Right lobe of liver (tissue), 6 donors: ENCODE measurements around the gene MAP1LC3B. TPM values are rescaled to one million over a fixed set of nuclear protein-coding genes. Genes with fewer than 3 reads are reported as not detected.

Experiments used
- ATAC-seq, 4 donors: fragments of 200-7000 bp; cut with Tn5 transposase; one replicate each; pipeline ENCODE4 v1.9.1; 2020; ENCODE audit warnings: mild to moderate bottlenecking in 4 of 4, moderate library complexity in 4 of 4
- DNase-seq, 3 donors: peaks; one replicate each; pipeline ENCODE4 v3.0.0-alpha.2; 2020
- H3K27ac ChIP-seq, 3 donors: fragments of 200-600 bp; one replicate each; pipeline ENCODE4 v1.8.0; 2022
- H3K27me3 ChIP-seq, 2 donors: fragments of 200-600 bp; one replicate each; pipeline ENCODE4 v1.8.0; 2022
- H3K36me3 ChIP-seq, 4 donors: fragments of 200-600 bp; sonication (generic) in 1 of 4; one replicate each; pipeline versions ENCODE4 v1.5.1 to v1.8.0; 2017 to 2022; ENCODE audit warnings: control low read depth in 1 of 4
- H3K4me1 ChIP-seq, 4 donors: fragments of 200-600 bp; sonication (generic) in 1 of 4; one replicate each; pipeline versions ENCODE4 v1.5.1 to v1.8.0; 2017 to 2022; ENCODE audit warnings: control low read depth in 1 of 4
- H3K4me3 ChIP-seq, 3 donors: fragments of 200-600 bp; one replicate each; pipeline ENCODE4 v1.8.0; 2022
- H3K9me3 ChIP-seq, 4 donors: fragments of 200-600 bp; sonication (generic) in 1 of 4; one replicate each; pipeline versions ENCODE4 v1.5.1 to v1.8.0; 2017 to 2022; ENCODE audit warnings: control low read depth in 1 of 4
- POLR2A ChIP-seq: fragments of 450-650 bp; IDR thresholded peaks from one replicate; pipeline ENCODE4 v1.6.1; 2017; ENCODE audit warnings: antibody characterized with exemption, mild to moderate bottlenecking
- WGBS: methylation state at CpG from one replicate; pipeline ENCODE4 v1.1.6; 2018; ENCODE audit warnings: low coverage, low lambda C conversion rate; ENCODE audit not compliant: insufficient coverage; ENCODE audit errors: missing lambda C conversion rate; 5-methylcytosine and 5-hydroxymethylcytosine counted together
- intact Hi-C, 2 donors: fragments of 100-400 bp; cut with DNase I; formaldehyde crosslinking; loops; one replicate each; pipeline versions ENCODE4 v1.11.2 to v1.14.1; 2022
- total RNA-seq, 6 experiments: library from RNA; depleted of rRNA in 2 of 6; stranded (reverse); fragments of >200 nt in 2 of 6; fragmentation: NEBNext Ultra II Directional in 3 of 6; extraction: Animal tissue kit (Norgen Biotek cat#: 25700) in 3 of 6; gene quantifications; one replicate each; pipeline versions ENCODE4 v1.1.0 to v1.2.4, GENCODE V29; 2016 to 2023
- TF ChIP-seq, protein P1 (sequence below), 4 donors: fragments of 200-600 bp in 3 of 4; fragments of 450-650 bp in 1 of 4; IDR thresholded peaks; one replicate each; pipeline versions ENCODE4 v1.5.1 to v1.8.0; 2016 to 2022; ENCODE audit warnings: antibody characterized with exemption in 4 of 4, mild to moderate bottlenecking in 2 of 4
- donor health status: DM: no; HTN: yes; CAD: no.
- donor health status: DM: no; HTN: no; CAD: no.
- donor health status: DM: no; HTN: no; CAD: no.
- donor health status: DM: no; HTN: yes; CAD: no.
- donor health status: DM: no; HTN: yes; CAD: no.

The MAP1LC3B gene
- total RNA-seq, 6 experiments from 2014 or later: 16.5 to 48.8 (median 25.6) TPM

DNA sequence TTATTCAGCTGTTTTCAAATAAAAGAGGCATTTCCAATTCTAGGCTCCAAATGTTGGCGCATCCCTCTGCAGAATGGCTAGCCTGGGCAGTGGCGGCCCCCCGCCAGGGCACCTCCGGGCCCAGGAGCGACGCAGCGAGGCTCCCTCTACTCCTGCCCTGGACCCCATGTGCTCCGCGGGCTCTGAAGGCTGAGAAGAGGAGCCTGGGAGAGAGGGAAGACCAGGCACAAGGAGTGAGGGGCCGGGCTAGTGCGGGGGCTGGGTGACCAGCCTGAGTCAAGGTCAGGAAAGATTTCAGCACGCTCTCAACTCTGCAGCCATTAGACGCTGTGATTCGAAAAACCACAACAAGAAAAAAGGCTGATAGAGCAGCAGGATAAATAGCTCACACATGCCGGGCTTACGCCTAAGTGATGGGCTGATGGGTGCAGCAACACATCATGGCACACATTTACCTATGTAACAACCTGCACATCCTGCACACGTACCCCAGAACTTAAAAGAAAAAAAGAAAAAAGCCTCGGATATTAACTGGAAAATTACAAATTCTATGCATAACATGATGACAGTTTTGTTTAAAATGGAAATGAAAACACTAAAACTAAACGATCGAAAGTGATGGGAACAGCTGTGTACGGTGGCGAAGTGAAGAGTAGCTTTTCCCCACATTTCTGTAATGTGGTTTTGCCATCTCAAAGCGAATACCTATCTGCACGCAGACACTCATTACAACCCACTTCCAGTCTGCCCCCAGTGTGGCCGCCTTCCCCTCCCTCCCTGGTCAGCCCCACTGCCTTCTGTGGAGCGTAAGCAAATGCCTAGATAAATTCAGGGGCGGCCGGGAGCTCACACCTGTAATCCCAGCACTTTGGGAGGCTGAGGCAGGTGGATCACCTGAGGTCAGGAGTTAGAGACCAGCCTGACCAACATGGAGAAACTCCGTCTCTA, 44.4 kb downstream of the MAP1LC3B start:
- peaks cover 0 to 11% (median 5%) of the 10 kb centered on the region in 4 donors for H3K36me3 ChIP-seq
- no peak overlapping the region for H3K4me3 ChIP-seq
- no peak for TF ChIP-seq POLR2A
- TF ChIP-seq, protein P1, sequence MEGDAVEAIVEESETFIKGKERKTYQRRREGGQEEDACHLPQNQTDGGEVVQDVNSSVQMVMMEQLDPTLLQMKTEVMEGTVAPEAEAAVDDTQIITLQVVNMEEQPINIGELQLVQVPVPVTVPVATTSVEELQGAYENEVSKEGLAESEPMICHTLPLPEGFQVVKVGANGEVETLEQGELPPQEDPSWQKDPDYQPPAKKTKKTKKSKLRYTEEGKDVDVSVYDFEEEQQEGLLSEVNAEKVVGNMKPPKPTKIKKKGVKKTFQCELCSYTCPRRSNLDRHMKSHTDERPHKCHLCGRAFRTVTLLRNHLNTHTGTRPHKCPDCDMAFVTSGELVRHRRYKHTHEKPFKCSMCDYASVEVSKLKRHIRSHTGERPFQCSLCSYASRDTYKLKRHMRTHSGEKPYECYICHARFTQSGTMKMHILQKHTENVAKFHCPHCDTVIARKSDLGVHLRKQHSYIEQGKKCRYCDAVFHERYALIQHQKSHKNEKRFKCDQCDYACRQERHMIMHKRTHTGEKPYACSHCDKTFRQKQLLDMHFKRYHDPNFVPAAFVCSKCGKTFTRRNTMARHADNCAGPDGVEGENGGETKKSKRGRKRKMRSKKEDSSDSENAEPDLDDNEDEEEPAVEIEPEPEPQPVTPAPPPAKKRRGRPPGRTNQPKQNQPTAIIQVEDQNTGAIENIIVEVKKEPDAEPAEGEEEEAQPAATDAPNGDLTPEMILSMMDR (IDR thresholded peaks at IDR 0.05): no peak
- DNase-seq (no peak), ATAC-seq (peak; percentile 5 to 28 (median 12))
- H3K27ac ChIP-seq: no peak overlapping the region
- peaks cover 0 to 14% (median 0%) of the 10 kb centered on the region in 4 donors for H3K4me1 ChIP-seq
- WGBS: 59% methylated on average over 14 of the region's 29 CpGs
- intact Hi-C loops: no loop called here
- H3K27me3 ChIP-seq: no peaks in the 10 kb centered on the region
- no peaks in the 10 kb centered on the region for H3K9me3 ChIP-seq

DNA sequence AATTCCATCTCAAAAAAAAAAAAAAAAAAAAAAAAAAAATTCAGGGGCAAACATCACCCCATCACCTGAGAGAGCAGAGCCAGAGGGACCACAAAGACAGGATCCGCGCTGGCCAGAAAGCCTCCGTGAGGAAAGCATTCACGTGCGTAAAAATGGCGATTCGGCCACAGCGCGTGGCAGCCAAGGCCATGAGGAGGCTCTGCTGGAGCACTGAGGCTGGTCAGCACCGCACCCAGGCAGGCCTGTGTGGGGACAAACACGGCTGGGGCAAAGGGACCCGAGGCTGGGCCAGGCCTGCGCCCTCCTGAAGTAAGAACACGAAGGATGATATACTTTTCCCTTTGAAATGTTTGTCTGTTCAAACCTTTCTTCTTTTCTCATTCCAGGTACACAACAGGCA, 45.2 kb downstream of the MAP1LC3B start:
- intact Hi-C loops: no loop called here
- Histone ChIP-seq H3K27ac (no peak overlapping the region), H3K36me3 (peaks cover 0 to 3% (median 1%) of the 10 kb centered on the region in 4 donors), H3K9me3 (no peaks in the 10 kb centered on the region), H3K4me1 (peaks cover 0 to 14% (median 0%) of the 10 kb centered on the region in 4 donors), H3K27me3 (no peaks in the 10 kb centered on the region), H3K4me3 (no peak overlapping the region)
- ATAC-seq (no peak), DNase-seq (no peak)
- TF ChIP-seq, protein P1 (IDR thresholded peaks at IDR 0.05): no peak
- no peak for TF ChIP-seq POLR2A
- 93% methylated on average over 8 of the region's 14 CpGs for WGBS

DNA sequence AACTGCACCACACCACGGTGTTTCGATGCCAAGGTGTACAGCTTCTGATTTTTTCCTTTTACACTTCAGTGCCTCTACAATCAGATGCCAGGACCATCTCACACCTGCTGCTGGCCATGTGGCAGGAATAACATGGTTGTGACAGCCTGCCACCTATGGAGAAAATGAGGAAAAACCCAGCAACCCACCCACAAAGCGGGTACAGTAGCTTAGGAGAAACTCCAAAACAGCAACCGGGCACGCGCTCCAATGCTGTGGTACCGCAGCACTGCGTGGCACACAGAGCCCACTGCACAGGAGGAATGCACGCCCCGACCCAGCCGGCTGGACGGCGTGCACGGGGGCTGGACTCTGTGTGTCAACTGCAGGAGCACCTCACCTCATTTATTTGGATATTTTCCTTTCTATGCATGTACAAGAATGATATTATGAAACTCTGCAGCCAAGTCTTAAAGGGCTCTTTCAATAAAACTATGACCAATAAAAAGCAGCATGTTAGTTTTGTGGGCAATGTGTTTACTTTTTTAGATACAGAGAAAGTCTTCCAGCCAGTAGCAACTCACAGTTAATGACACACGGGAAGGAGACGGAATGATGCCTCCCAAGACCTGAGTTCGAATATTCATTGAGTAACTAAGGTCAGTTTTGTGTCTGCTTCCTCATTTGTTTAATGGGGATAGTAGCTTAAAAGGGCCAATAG, 45.9 kb downstream of the MAP1LC3B start:
- no peak overlapping the region for H3K4me3 ChIP-seq
- ATAC-seq: no peak
- intact Hi-C loops: no loop called here
- peaks cover 0 to 14% (median 0%) of the 10 kb centered on the region in 4 donors for H3K4me1 ChIP-seq
- H3K27ac ChIP-seq: no peak overlapping the region
- H3K9me3 ChIP-seq: no peaks in the 10 kb centered on the region
- TF ChIP-seq, protein P1 (IDR thresholded peaks at IDR 0.05): no peak
- no peak for TF ChIP-seq POLR2A
- 83% methylated on average over 10 of the region's 17 CpGs for WGBS
- DNase-seq: no peak
- no peaks in the 10 kb centered on the region for H3K36me3 ChIP-seq
- H3K27me3 ChIP-seq: no peaks in the 10 kb centered on the region

DNA sequence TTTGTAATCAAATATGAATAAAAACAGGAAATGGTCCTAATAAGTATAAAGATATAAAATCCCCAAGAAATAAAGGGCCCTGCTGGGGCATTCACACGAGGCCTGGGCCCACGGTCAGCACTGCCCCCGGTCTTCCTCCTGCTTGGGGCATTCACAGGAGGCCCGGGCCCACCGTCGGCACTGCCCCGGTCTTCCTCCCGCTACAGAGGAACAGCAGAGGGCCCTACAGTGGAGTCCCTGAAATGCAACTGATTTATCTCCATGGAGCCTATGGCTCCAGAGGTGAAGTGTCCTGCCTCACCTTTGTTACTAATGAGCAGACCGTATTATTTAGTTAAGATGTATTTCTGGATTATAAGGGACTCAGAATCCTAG, 46.5 kb downstream of the MAP1LC3B start:
- ATAC-seq: no peak
- Histone ChIP-seq H3K4me3 (no peak overlapping the region), H3K27me3 (no peaks in the 10 kb centered on the region), H3K36me3 (no peaks in the 10 kb centered on the region), H3K4me1 (peaks cover 0 to 14% (median 0%) of the 10 kb centered on the region in 4 donors), H3K27ac (no peak overlapping the region), H3K9me3 (no peaks in the 10 kb centered on the region)
- intact Hi-C loops: no loop called here
- no peak for DNase-seq
- TF ChIP-seq POLR2A: no peak
- TF ChIP-seq, protein P1 (IDR thresholded peaks at IDR 0.05): no peak
- WGBS: 58% methylated on average over 6 of the region's 9 CpGs
